ENCODE results near the gene PDCD1.
"Not testable (repeated sequence)": the region's sequence is repeated elsewhere in the genome, so short reads cannot be mapped to it uniquely, and the experiment has no call there.

GRCh38 chr2:241833756-241834526 lies 24.8 kb downstream of the PDCD1 start:
- not testable (repeated sequence) for TF ChIP-seq CTCF, POLR2AphosphoS5 (IDR thresholded peaks at IDR 0.05)
